ENCODE results near the gene IGFL4.
A peak's percentile ranks its signal among the peaks of the same experiment; 100 is the strongest.

Gene IGFL4

GRCh38 chr19:46014534-46014933, 26.3 kb downstream of the IGFL4 start:
- Histone ChIP-seq H3K79me1 (ENCODE audit: low read length) (no peaks in the 10 kb centered on the region), H4K91ac (ENCODE audit: low read depth, low read length) (no peak overlapping the region), H2AK5ac (ENCODE audit: low read length) (no peak overlapping the region), H3K14ac (ENCODE audit: low read length) (no peak overlapping the region), H2BK120ac (ENCODE audit: insufficient read depth, low read length, poor library complexity) (no peak overlapping the region), H3K9ac (ENCODE audit: low read length) (no peak overlapping the region), H3K18ac (ENCODE audit: low read length) (no peak overlapping the region), H3K4ac (ENCODE audit: low read depth, low read length) (no peak overlapping the region), H3K4me2 (ENCODE audit: low read length) (peak overlapping the region; percentile 69), H2BK5ac (ENCODE audit: low read depth, low read length, poor library complexity) (no peak overlapping the region), H3K79me2 (ENCODE audit: control insufficient read depth, insufficient read depth, low read length, poor library complexity) (peaks cover 2% of the 10 kb centered on the region), H2BK12ac (ENCODE audit: low read length) (no peak overlapping the region), H3K27ac (ENCODE audit: low read depth, low read length) (no peak overlapping the region), H3K4me1 (ENCODE audit: control insufficient read depth in 1 of 2, insufficient read depth in 2 of 2, low read length in 2 of 2) (peaks cover 12 to 19% of the 10 kb centered on the region in 2 experiments), H2AFZ (ENCODE audit: insufficient read depth, low read length, poor library complexity) (no peak overlapping the region), H4K12ac (ENCODE audit: low read depth, low read length) (no peak overlapping the region), H3K4me3 (ENCODE audit: low read depth, low read length) (no peak overlapping the region), H4K8ac (ENCODE audit: low read depth, low read length) (no peak overlapping the region), H3K23ac (ENCODE audit: low read length) (no peak overlapping the region), H3K9me3 (ENCODE audit: insufficient read depth, low read depth, low read length) (peaks cover 5% of the 10 kb centered on the region), H3K36me3 (ENCODE audit: control insufficient read depth in 1 of 2, insufficient read depth in 2 of 2, low read length in 2 of 2) (peaks cover 4 to 9% of the 10 kb centered on the region in 2 experiments), H3K27me3 (ENCODE audit: insufficient read depth, low read length) (peaks cover 21% of the 10 kb centered on the region)
- no CpG with 5 or more reads among the region's 8 CpGs for WGBS (ENCODE audit: extremely low coverage, insufficient coverage, insufficient read length)
- DNase-seq, result no peak

- WGBS (ENCODE audit: extremely low coverage, insufficient coverage, insufficient read length), result no CpG with 5 or more reads among the region's 28 CpGs
- Histone ChIP-seq H3K4me1 (ENCODE audit: control insufficient read depth in 1 of 2, insufficient read depth in 2 of 2, low read length in 2 of 2) (peaks cover 3% of the 10 kb centered on the region in 2 experiments), H3K18ac (ENCODE audit: low read length) (no peak overlapping the region), H3K79me2 (ENCODE audit: control insufficient read depth, insufficient read depth, low read length, poor library complexity) (no peaks in the 10 kb centered on the region), H3K9ac (ENCODE audit: low read length) (no peak overlapping the region), H2AFZ (ENCODE audit: insufficient read depth, low read length, poor library complexity) (no peak overlapping the region), H3K36me3 (ENCODE audit: control insufficient read depth in 1 of 2, insufficient read depth in 2 of 2, low read length in 2 of 2) (peaks cover 4 to 9% of the 10 kb centered on the region in 2 experiments), H4K8ac (ENCODE audit: low read depth, low read length) (no peak overlapping the region), H3K4ac (ENCODE audit: low read depth, low read length) (no peak overlapping the region), H4K91ac (ENCODE audit: low read depth, low read length) (no peak overlapping the region), H2AK5ac (ENCODE audit: low read length) (no peak overlapping the region), H3K23ac (ENCODE audit: low read length) (no peak overlapping the region), H2BK120ac (ENCODE audit: insufficient read depth, low read length, poor library complexity) (no peak overlapping the region), H3K4me3 (ENCODE audit: low read depth, low read length) (no peak overlapping the region), H3K27me3 (ENCODE audit: insufficient read depth, low read length) (peaks cover 5% of the 10 kb centered on the region), H3K14ac (ENCODE audit: low read length) (no peak overlapping the region), H3K4me2 (ENCODE audit: low read length) (no peak overlapping the region), H3K9me3 (ENCODE audit: insufficient read depth, low read depth, low read length) (peaks cover 2% of the 10 kb centered on the region), H2BK12ac (ENCODE audit: low read length) (no peak overlapping the region), H3K27ac (ENCODE audit: low read depth, low read length) (no peak overlapping the region), H2BK5ac (ENCODE audit: low read depth, low read length, poor library complexity) (no peak overlapping the region), H3K79me1 (ENCODE audit: low read length) (no peaks in the 10 kb centered on the region), H4K12ac (ENCODE audit: low read depth, low read length) (no peak overlapping the region)
- peak; percentile 24 to 76 for DNase-seq
These were observed 31.0 kb downstream of the IGFL4 start for GRCh38 chr19:46009530-46010510.

GRCh38 chr19:46006411-46006810, 34.4 kb downstream of the IGFL4 start:
- Histone ChIP-seq H2AFZ (ENCODE audit: insufficient read depth, low read length, poor library complexity) (no peak overlapping the region), H3K18ac (ENCODE audit: low read length) (no peak overlapping the region), H3K27ac (ENCODE audit: low read depth, low read length) (no peak overlapping the region), H2BK5ac (ENCODE audit: low read depth, low read length, poor library complexity) (no peak overlapping the region), H3K79me2 (ENCODE audit: control insufficient read depth, insufficient read depth, low read length, poor library complexity) (no peaks in the 10 kb centered on the region), H3K36me3 (ENCODE audit: control insufficient read depth in 1 of 2, insufficient read depth in 2 of 2, low read length in 2 of 2) (peaks cover 4 to 9% of the 10 kb centered on the region in 2 experiments), H3K4me2 (ENCODE audit: low read length) (no peak overlapping the region), H3K4ac (ENCODE audit: low read depth, low read length) (no peak overlapping the region), H2BK12ac (ENCODE audit: low read length) (no peak overlapping the region), H4K91ac (ENCODE audit: low read depth, low read length) (no peak overlapping the region), H4K12ac (ENCODE audit: low read depth, low read length) (no peak overlapping the region), H3K9ac (ENCODE audit: low read length) (no peak overlapping the region), H3K14ac (ENCODE audit: low read length) (no peak overlapping the region), H2BK120ac (ENCODE audit: insufficient read depth, low read length, poor library complexity) (no peak overlapping the region), H3K23ac (ENCODE audit: low read length) (no peak overlapping the region), H2AK5ac (ENCODE audit: low read length) (no peak overlapping the region), H3K9me3 (ENCODE audit: insufficient read depth, low read depth, low read length) (no peaks in the 10 kb centered on the region), H4K8ac (ENCODE audit: low read depth, low read length) (no peak overlapping the region), H3K4me1 (ENCODE audit: control insufficient read depth in 1 of 2, insufficient read depth in 2 of 2, low read length in 2 of 2) (no peaks in the 10 kb centered on the region), H3K4me3 (ENCODE audit: low read depth, low read length) (no peak overlapping the region), H3K27me3 (ENCODE audit: insufficient read depth, low read length) (no peaks in the 10 kb centered on the region), H3K79me1 (ENCODE audit: low read length) (no peaks in the 10 kb centered on the region)
- no CpG with 5 or more reads among the region's 13 CpGs for WGBS (ENCODE audit: extremely low coverage, insufficient coverage, insufficient read length)
- DNase-seq, result no peak

GRCh38 chr19:46002678-46003275, 38.0 kb downstream of the IGFL4 start:
- no peak overlapping the region for H2BK12ac ChIP-seq (ENCODE audit: low read length)
- H3K79me2 ChIP-seq (ENCODE audit: control insufficient read depth, insufficient read depth, low read length, poor library complexity), result no peaks in the 10 kb centered on the region
- H4K91ac ChIP-seq (ENCODE audit: low read depth, low read length), result no peak overlapping the region
- H2BK120ac ChIP-seq (ENCODE audit: insufficient read depth, low read length, poor library complexity), result no peak overlapping the region
- H2AFZ ChIP-seq (ENCODE audit: insufficient read depth, low read length, poor library complexity), result no peak overlapping the region
- H2BK5ac ChIP-seq (ENCODE audit: low read depth, low read length, poor library complexity), result no peak overlapping the region
- H3K9ac ChIP-seq (ENCODE audit: low read length), result no peak overlapping the region
- no peaks in the 10 kb centered on the region for H3K27me3 ChIP-seq (ENCODE audit: insufficient read depth, low read length)
- H3K14ac ChIP-seq (ENCODE audit: low read length), result no peak overlapping the region
- no peak overlapping the region for H3K18ac ChIP-seq (ENCODE audit: low read length)
- H3K9me3 ChIP-seq (ENCODE audit: insufficient read depth, low read depth, low read length), result no peaks in the 10 kb centered on the region
- peaks cover 8 to 14% of the 10 kb centered on the region in 2 experiments for H3K4me1 ChIP-seq (ENCODE audit: control insufficient read depth in 1 of 2, insufficient read depth in 2 of 2, low read length in 2 of 2)
- DNase-seq, result no peak
- no peak overlapping the region for H2AK5ac ChIP-seq (ENCODE audit: low read length)
- no peak overlapping the region for H4K12ac ChIP-seq (ENCODE audit: low read depth, low read length)
- H3K23ac ChIP-seq (ENCODE audit: low read length), result no peak overlapping the region
- H3K79me1 ChIP-seq (ENCODE audit: low read length), result no peaks in the 10 kb centered on the region
- H3K36me3 ChIP-seq (ENCODE audit: control insufficient read depth in 1 of 2, insufficient read depth in 2 of 2, low read length in 2 of 2), result peaks cover 4 to 8% of the 10 kb centered on the region in 2 experiments
- H3K4me3 ChIP-seq (ENCODE audit: low read depth, low read length), result no peak overlapping the region
- no peak overlapping the region for H3K27ac ChIP-seq (ENCODE audit: low read depth, low read length)
- no CpG with 5 or more reads among the region's 15 CpGs for WGBS (ENCODE audit: extremely low coverage, insufficient coverage, insufficient read length)
- no peak overlapping the region for H3K4ac ChIP-seq (ENCODE audit: low read depth, low read length)
- no peak overlapping the region for H4K8ac ChIP-seq (ENCODE audit: low read depth, low read length)
- H3K4me2 ChIP-seq (ENCODE audit: low read length), result no peak overlapping the region
